HG03439 (cell line): ENCODE results near the gene ZNF273.
"Not testable (repeated sequence)": the region's sequence is repeated elsewhere in the genome, so short reads cannot be mapped to it uniquely, and the experiment has no call there.

Experiments
- ATAC-seq: cut with Tn5 transposase; IDR thresholded peaks from one replicate; pipeline ENCODE4 v1.9.1; 2021; ENCODE audit warnings: mild to moderate bottlenecking, moderate library complexity; ENCODE audit not compliant: unreplicated experiment

The ZNF273 gene

GRCh38 chr7:64888901-64889685, 14.0 kb upstream of the ZNF273 start:
- no peak for ATAC-seq

GRCh38 chr7:64889686-64890162, 13.3 kb upstream of the ZNF273 start:
- ATAC-seq = no peak

GRCh38 chr7:64890273-64890672, 12.8 kb upstream of the ZNF273 start:
- not testable (repeated sequence) for ATAC-seq

GRCh38 chr7:64890761-64891362, 12.2 kb upstream of the ZNF273 start:
- ATAC-seq = no peak

GRCh38 chr7:64891363-64892081, 11.6 kb upstream of the ZNF273 start:
- not testable (repeated sequence) for ATAC-seq

- ATAC-seq = no peak
Measured at GRCh38 chr7:64892116-64892515, 11.0 kb upstream of the ZNF273 start.

GRCh38 chr7:64892666-64893309, 10.3 kb upstream of the ZNF273 start:
- ATAC-seq = no peak

- no peak for ATAC-seq
Measured at GRCh38 chr7:64893401-64893800, 9.7 kb upstream of the ZNF273 start.

- not testable (repeated sequence) for ATAC-seq
Measured at GRCh38 chr7:64902461-64902805, 640 bp upstream of the ZNF273 start.

GRCh38 chr7:64904008-64904407, 935 bp downstream of the ZNF273 start:
- ATAC-seq = no peak

- no peak for ATAC-seq
Measured at GRCh38 chr7:64905133-64905532, 2.1 kb downstream of the ZNF273 start.

- no peak for ATAC-seq
Measured at GRCh38 chr7:64905547-64905946, 2.5 kb downstream of the ZNF273 start.

- ATAC-seq = no peak
Measured at GRCh38 chr7:64907641-64908326, 4.7 kb downstream of the ZNF273 start.

GRCh38 chr7:64908358-64908757, 5.3 kb downstream of the ZNF273 start:
- no peak for ATAC-seq

GRCh38 chr7:64914557-64914956, 11.5 kb downstream of the ZNF273 start:
- ATAC-seq = no peak

GRCh38 chr7:64915301-64915700, 12.2 kb downstream of the ZNF273 start:
- not testable (repeated sequence) for ATAC-seq

- not testable (repeated sequence) for ATAC-seq
Measured at GRCh38 chr7:64928252-64929187, 25.4 kb downstream of the ZNF273 start.

GRCh38 chr7:64934478-64934877, 31.4 kb downstream of the ZNF273 start:
- ATAC-seq = no peak

- no peak for ATAC-seq
Measured at GRCh38 chr7:64938540-64938939, 35.5 kb downstream of the ZNF273 start.

- not testable (repeated sequence) for ATAC-seq
Measured at GRCh38 chr7:64940021-64940420, 36.9 kb downstream of the ZNF273 start.
